ENCODE data around the gene HVCN1.

- no peak for TF ChIP-seq CTCF (IDR thresholded peaks at IDR 0.05 in 4 of 5, conservative IDR thresholded peaks at IDR 0.05 in 1 of 5)
- TF ChIP-seq POLR2A (IDR thresholded peaks at IDR 0.05), result no peak
Observed at GRCh38 chr12:110694330-110694901, 5.5 kb upstream of the HVCN1 start.
